A673 (cell line): ENCODE results near the gene ATP5IF1. TPM values are rescaled to one million over a fixed set of nuclear protein-coding genes. Genes with fewer than 3 reads are reported as not detected.

Experiments
- BruUV-seq: library from RNA; stranded (reverse); fragments of 400-500 nt; replicated peaks from 2 replicates; lab custom pipeline; 2021; lab: Mats Ljungman, UMichigan
- CTCF ChIA-PET: fragments of 300-600 bp; sonication (Branson Sonifier 250); formaldehyde crosslinking; loops from one replicate; lab custom pipeline; 2022; ENCODE audit warnings: antibody characterized with exemption; lab: Charles Lee
- POLR2A ChIA-PET: fragments of 300-600 bp; sonication (Branson Sonifier 250); formaldehyde crosslinking; loops from one replicate; lab custom pipeline; 2022; ENCODE audit warnings: antibody characterized with exemption; ENCODE audit not compliant: low non-redundant PET; lab: Charles Lee
- DNase-seq: peaks from one replicate; pipeline ENCODE4 v3.0.0-alpha.2; 2015; ENCODE audit warnings: low spot score
- H3K27ac ChIP-seq: fragments of 200-600 bp; sonication (generic); 2 replicates; pipeline ENCODE4 v1.5.1; 2016; ENCODE audit warnings: mixed run types, low read depth, mild to moderate bottlenecking, mixed read lengths, antibody characterized with exemption, low read length; ENCODE audit not compliant: poor library complexity, severe bottlenecking
- H3K27me3 ChIP-seq: fragments of 200-600 bp; sonication (generic); replicated peaks from 2 replicates; pipeline ENCODE4 v1.6.1; 2017; ENCODE audit warnings: mixed run types, low read depth, mild to moderate bottlenecking, mixed read lengths, antibody characterized with exemption, low read length; ENCODE audit not compliant: insufficient read depth, poor library complexity
- H3K36me3 ChIP-seq: fragments of 200-600 bp; sonication (generic); 2 replicates; pipeline ENCODE4 v1.6.1; 2016; ENCODE audit warnings: mixed run types, mild to moderate bottlenecking, mixed read lengths, antibody characterized with exemption, low read length; ENCODE audit not compliant: insufficient read depth, poor library complexity, severe bottlenecking
- H3K4me1 ChIP-seq: fragments of 200-600 bp; sonication (generic); 2 replicates; pipeline ENCODE4 v1.6.1; 2017; ENCODE audit warnings: mixed run types, mild to moderate bottlenecking, mixed read lengths, antibody characterized with exemption, low read length; ENCODE audit not compliant: insufficient read depth, poor library complexity, severe bottlenecking
- H3K4me3 ChIP-seq: fragments of 200-600 bp; sonication (generic); 2 replicates; pipeline ENCODE4 v1.5.1; 2016; ENCODE audit warnings: low read depth, mixed run types, mild to moderate bottlenecking, mixed read lengths, low read length; ENCODE audit not compliant: poor library complexity, severe bottlenecking
- H3K9me3 ChIP-seq: fragments of 200-600 bp; sonication (generic); 2 replicates; pipeline ENCODE4 v1.6.1; 2016; ENCODE audit warnings: mixed run types, low read depth, mild to moderate bottlenecking, mixed read lengths, antibody characterized with exemption, low read length; ENCODE audit not compliant: poor library complexity, severe bottlenecking
- CTCF ChIP-seq: fragments of 300-800, 200-600 bp; sonication (generic); conservative IDR thresholded peaks from 2 replicates; pipeline ENCODE4 v1.5.1; 2017; ENCODE audit warnings: low read depth, mild to moderate bottlenecking, antibody characterized with exemption, low read length, moderate library complexity, mixed read lengths
- EZH2 ChIP-seq: fragments of 200-600 bp; sonication (generic); IDR thresholded peaks from 2 replicates; pipeline ENCODE4 v1.6.1; 2017; ENCODE audit warnings: borderline replicate concordance, low read depth, mild to moderate bottlenecking, mixed read lengths, antibody characterized with exemption, low read length; ENCODE audit not compliant: poor library complexity, severe bottlenecking
- intact Hi-C: fragments of 100-400 bp; cut with micrococcal nuclease; formaldehyde crosslinking; loops from one replicate; pipeline ENCODE4 v1.10.0; 2022; ENCODE audit not compliant: unreplicated experiment
- total RNA-seq: library from RNA; stranded (reverse); gene quantifications from 2 replicates; pipeline ENCODE4 v1.2.3, GENCODE V29; 2021

The ATP5IF1 gene
- total RNA-seq, 1 experiment from 2014 or later: 144 TPM

- no peak for TF ChIP-seq CTCF
- TF ChIP-seq EZH2: no peak
- no peaks in the 10 kb centered on the region for H3K27me3 ChIP-seq
- H3K36me3 ChIP-seq: peaks cover 7% of the 10 kb centered on the region
- no peak for DNase-seq
- intact Hi-C loops: loop anchor here (10.0 kb wide), 1 partner anchor 275 kb away; no protein-coding TSS in a partner anchor
- ChIA-PET POLR2A (no interaction called here), CTCF (no interaction called here)
- no peaks in the 10 kb centered on the region for H3K9me3 ChIP-seq
- H3K4me3 ChIP-seq: no peak overlapping the region
- H3K4me1 ChIP-seq: peaks cover 5% of the 10 kb centered on the region
- no peak overlapping the region for H3K27ac ChIP-seq
- no TSS peak for BruUV-seq
Measured at GRCh38 chr1:28240024-28240423, 4.1 kb downstream of the ATP5IF1 start.

GRCh38 chr1:28241638-28242241 lies 5.8 kb downstream of the ATP5IF1 start:
- Histone ChIP-seq H3K4me1 (peaks cover 10% of the 10 kb centered on the region), H3K4me3 (no peak overlapping the region), H3K9me3 (no peaks in the 10 kb centered on the region), H3K27me3 (no peaks in the 10 kb centered on the region), H3K27ac (no peak overlapping the region), H3K36me3 (peaks cover 7% of the 10 kb centered on the region)
- intact Hi-C loops: loop anchor here (10.0 kb wide), 1 partner anchor 273 kb away; no protein-coding TSS in a partner anchor
- no TSS peak for BruUV-seq
- TF ChIP-seq CTCF: no peak
- no peak for TF ChIP-seq EZH2
- CTCF ChIA-PET: no interaction called here
- no peak for DNase-seq
- POLR2A ChIA-PET: no interaction called here

- no TSS peak for BruUV-seq
- TF ChIP-seq EZH2 (no peak), CTCF (no peak)
- intact Hi-C loops: loop anchor here (10.0 kb wide), 1 partner anchor 271 kb away; no protein-coding TSS in a partner anchor
- H3K36me3 ChIP-seq: no peaks in the 10 kb centered on the region
- ChIA-PET POLR2A (no interaction called here), CTCF (interaction anchor here (0.7 kb wide), 1 partner anchor 116 kb away, joined by 3 read pairs; no protein-coding TSS in a partner anchor)
- no peaks in the 10 kb centered on the region for H3K9me3 ChIP-seq
- H3K4me1 ChIP-seq: peaks cover 17% of the 10 kb centered on the region
- DNase-seq: no peak
- H3K27ac ChIP-seq: no peak overlapping the region
- no peak overlapping the region for H3K4me3 ChIP-seq
- no peaks in the 10 kb centered on the region for H3K27me3 ChIP-seq
Measured at GRCh38 chr1:28243685-28244311, 7.9 kb downstream of the ATP5IF1 start.
